HepG2 (cell line): ENCODE data around the gene MIF4GD. TPM values are rescaled to one million over a fixed set of nuclear protein-coding genes. Genes with fewer than 3 reads are reported as not detected.
A peak's percentile ranks its signal among the peaks of the same experiment; 100 is the strongest.

Experiments
- CAMTA2 ChIP-seq: sonication (generic); formaldehyde crosslinking; IDR thresholded peaks from 2 replicates; pipeline ENCODE4 v1.4.0; 2020; ENCODE audit warnings: mild to moderate bottlenecking, missing genetic modification reagents, borderline replicate concordance
- DMAP1 ChIP-seq: IDR thresholded peaks from 2 replicates; pipeline ENCODE4 v1.6.1; 2016
- KAT7 ChIP-seq: IDR thresholded peaks from 2 replicates; pipeline ENCODE4 v1.6.1; 2018; ENCODE audit warnings: borderline replicate concordance, missing compliant biosample characterization
- KDM1A ChIP-seq: IDR thresholded peaks from 2 replicates; pipeline ENCODE4 v1.6.1; 2016; ENCODE audit warnings: missing compliant biosample characterization
- KDM3A ChIP-seq: IDR thresholded peaks from 2 replicates; pipeline ENCODE4 v1.6.1; 2018; ENCODE audit warnings: low read depth, missing compliant biosample characterization
- MBNL3 ChIP-seq: fragments of 250-450 bp; sonication (Bioruptor Pico); conservative IDR thresholded peaks from 2 replicates; pipeline ENCODE4 v1.8.0; 2022; ENCODE audit warnings: mild to moderate bottlenecking, inconsistent platforms
- MTA1 ChIP-seq: sonication (generic); formaldehyde crosslinking; IDR thresholded peaks from 2 replicates; pipeline ENCODE4 v1.4.0; 2020; ENCODE audit warnings: missing genetic modification reagents, mild to moderate bottlenecking, borderline replicate concordance
- NFRKB ChIP-seq: fragments of 450-650 bp; IDR thresholded peaks from 2 replicates; pipeline ENCODE4 v1.6.1; 2017
- PAWR ChIP-seq: sonication (generic); formaldehyde crosslinking; IDR thresholded peaks from 2 replicates; pipeline ENCODE4 v1.4.0; 2020; ENCODE audit warnings: missing genetic modification reagents, mild to moderate bottlenecking, borderline replicate concordance
- PITX1 ChIP-seq: sonication (generic); formaldehyde crosslinking; IDR thresholded peaks from 2 replicates; pipeline ENCODE4 v1.5.1; 2020; ENCODE audit warnings: mild to moderate bottlenecking, missing genetic modification reagents
- POLR2G ChIP-seq: fragments of 200-400 bp; formaldehyde crosslinking; IDR thresholded peaks from 2 replicates; pipeline ENCODE4 v1.6.1; 2018; ENCODE audit warnings: mild to moderate bottlenecking, low read depth, low read length, moderate library complexity
- RCOR2 ChIP-seq: IDR thresholded peaks from 2 replicates; pipeline ENCODE4 v1.6.1; 2016; ENCODE audit warnings: missing biosample characterization, missing genetic modification reagents
- SMARCE1 ChIP-seq: fragments of 450-650 bp; IDR thresholded peaks from 2 replicates; pipeline ENCODE4 v1.6.1; 2017; ENCODE audit warnings: borderline replicate concordance
- SP1 ChIP-seq, 2 experiments: fragments of 450-650 bp in 1 of 2; sonication (generic) in 1 of 2; formaldehyde crosslinking in 1 of 2; IDR thresholded peaks; 2 replicates each; pipeline versions ENCODE4 v1.4.0 to v1.6.1; 2016 to 2020; ENCODE audit warnings: missing genetic modification reagents in 1 of 2
- SP5 ChIP-seq: IDR thresholded peaks from 2 replicates; pipeline ENCODE4 v1.6.1; 2016; ENCODE audit warnings: low read depth, borderline replicate concordance
- SRSF9 ChIP-seq: fragments of 200-400 bp; formaldehyde crosslinking; IDR thresholded peaks from 2 replicates; pipeline ENCODE4 v1.6.1; 2018; ENCODE audit warnings: borderline replicate concordance, mild to moderate bottlenecking, low read depth, low read length; ENCODE audit not compliant: insufficient read depth, poor library complexity, severe bottlenecking
- ZNF10 ChIP-seq: sonication (generic); formaldehyde crosslinking; IDR thresholded peaks from 2 replicates; pipeline ENCODE4 v1.4.0; 2020; ENCODE audit warnings: mild to moderate bottlenecking, low read depth, missing genetic modification reagents, borderline replicate concordance
- ZNF792 ChIP-seq: IDR thresholded peaks from 2 replicates; pipeline ENCODE4 v1.6.1; 2016
- polyA plus RNA-seq, 8 experiments: library from polyadenylated mRNA; depleted of rRNA in 3 of 8; stranded (reverse) in 7 of 8; unstranded in 1 of 8; fragments of >200 nt; fragmentation: Illumina TruSeq in 4 of 8; extraction: Trizol in 4 of 8; gene quantifications; 2 replicates each; pipeline versions ENCODE4 v1.2.1 to v1.2.3, GENCODE V29; 2011 to 2016; ENCODE audit warnings: low read depth in 4 of 8, missing spikeins in 1 of 8, mixed read lengths in 1 of 8; ENCODE audit not compliant: insufficient read depth in 1 of 8
- total RNA-seq, 5 experiments: library from RNA; depleted of rRNA; stranded (reverse); fragments of >200 nt; fragmentation: Illumina TruSeq; extraction: Trizol; gene quantifications; 2 replicates each; pipeline ENCODE4 v1.2.3, GENCODE V29; 2016; ENCODE audit warnings: low read depth in 1 of 5
- TF ChIP-seq, protein P1 (sequence below): sonication (generic); formaldehyde crosslinking; IDR thresholded peaks from 2 replicates; pipeline ENCODE4 v1.5.1; 2020; ENCODE audit warnings: mild to moderate bottlenecking, moderate library complexity, missing genetic modification reagents
- TF ChIP-seq, protein P2 (sequence below): sonication (generic); formaldehyde crosslinking; conservative IDR thresholded peaks from 2 replicates; pipeline ENCODE4 v1.5.0; 2020; ENCODE audit warnings: missing genetic modification reagents
- TF ChIP-seq, protein P3 (sequence below): sonication (generic); formaldehyde crosslinking; IDR thresholded peaks from 2 replicates; pipeline ENCODE4 v1.4.0; 2020; ENCODE audit warnings: mild to moderate bottlenecking, missing genetic modification reagents
- TF ChIP-seq, protein P4 (sequence below): sonication (generic); formaldehyde crosslinking; conservative IDR thresholded peaks from 2 replicates; pipeline ENCODE4 v1.4.0; 2020; ENCODE audit warnings: missing genetic modification reagents
- TF ChIP-seq, protein P5 (sequence below): sonication (generic); formaldehyde crosslinking; IDR thresholded peaks from 2 replicates; pipeline ENCODE4 v1.5.1; 2020; ENCODE audit warnings: missing genetic modification reagents, mild to moderate bottlenecking, borderline replicate concordance

Gene MIF4GD
- total and polyA plus RNA-seq, 2 of the 13 experiments (the other 11 are each of a cell fraction or from before 2014, with no cell fraction given) = 14.0 to 28.0 TPM

DNA sequence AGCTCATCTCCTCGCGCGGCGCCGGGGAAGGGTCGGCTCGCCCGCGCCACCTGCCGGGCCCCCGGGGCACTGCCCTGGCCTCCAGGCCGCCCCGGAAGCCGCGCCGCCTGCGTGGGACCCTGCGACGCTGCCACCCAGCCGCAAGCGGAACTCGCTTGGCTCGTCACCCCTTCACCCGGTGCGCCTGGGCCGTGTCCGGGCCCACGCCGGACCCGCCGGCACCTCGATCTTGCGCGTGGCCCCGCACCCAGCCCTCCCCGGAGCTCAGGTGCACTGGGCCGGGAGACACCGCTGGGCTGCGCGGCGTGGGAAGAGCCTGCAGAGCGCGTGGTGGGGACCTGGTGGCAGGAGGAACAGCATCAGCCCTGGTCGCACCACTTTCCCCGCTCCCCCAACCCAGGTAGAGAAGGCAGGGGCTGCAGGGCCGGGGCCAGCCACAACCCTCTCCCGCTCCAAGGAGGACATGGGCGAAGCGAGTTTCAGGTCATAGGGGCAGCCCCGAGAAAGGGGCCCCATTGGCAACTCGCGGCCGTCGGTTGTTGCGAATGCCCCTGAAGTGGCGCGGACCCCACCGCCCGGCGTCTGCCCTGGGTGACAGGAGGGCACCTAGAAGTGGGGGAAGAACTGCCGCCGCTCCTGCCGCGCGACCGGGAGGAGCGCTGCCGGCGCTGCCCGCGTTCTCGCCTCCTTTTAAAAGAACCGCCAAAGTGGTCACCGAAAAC lies 363 bp upstream of the MIF4GD start (continued):
- TF ChIP-seq, protein P1, sequence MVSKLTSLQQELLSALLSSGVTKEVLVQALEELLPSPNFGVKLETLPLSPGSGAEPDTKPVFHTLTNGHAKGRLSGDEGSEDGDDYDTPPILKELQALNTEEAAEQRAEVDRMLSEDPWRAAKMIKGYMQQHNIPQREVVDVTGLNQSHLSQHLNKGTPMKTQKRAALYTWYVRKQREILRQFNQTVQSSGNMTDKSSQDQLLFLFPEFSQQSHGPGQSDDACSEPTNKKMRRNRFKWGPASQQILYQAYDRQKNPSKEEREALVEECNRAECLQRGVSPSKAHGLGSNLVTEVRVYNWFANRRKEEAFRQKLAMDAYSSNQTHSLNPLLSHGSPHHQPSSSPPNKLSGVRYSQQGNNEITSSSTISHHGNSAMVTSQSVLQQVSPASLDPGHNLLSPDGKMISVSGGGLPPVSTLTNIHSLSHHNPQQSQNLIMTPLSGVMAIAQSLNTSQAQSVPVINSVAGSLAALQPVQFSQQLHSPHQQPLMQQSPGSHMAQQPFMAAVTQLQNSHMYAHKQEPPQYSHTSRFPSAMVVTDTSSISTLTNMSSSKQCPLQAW = no peak; the same call in 1 of the 2 replicates
- no peak for TF ChIP-seq KDM3A (CRISPR knock-in tag)
- peak; percentile 46; the same call in 1 of the 2 replicates for TF ChIP-seq PITX1 (CRISPR knock-in tag)
- TF ChIP-seq SP5 (CRISPR knock-in tag) = no peak
- TF ChIP-seq, protein P2, sequence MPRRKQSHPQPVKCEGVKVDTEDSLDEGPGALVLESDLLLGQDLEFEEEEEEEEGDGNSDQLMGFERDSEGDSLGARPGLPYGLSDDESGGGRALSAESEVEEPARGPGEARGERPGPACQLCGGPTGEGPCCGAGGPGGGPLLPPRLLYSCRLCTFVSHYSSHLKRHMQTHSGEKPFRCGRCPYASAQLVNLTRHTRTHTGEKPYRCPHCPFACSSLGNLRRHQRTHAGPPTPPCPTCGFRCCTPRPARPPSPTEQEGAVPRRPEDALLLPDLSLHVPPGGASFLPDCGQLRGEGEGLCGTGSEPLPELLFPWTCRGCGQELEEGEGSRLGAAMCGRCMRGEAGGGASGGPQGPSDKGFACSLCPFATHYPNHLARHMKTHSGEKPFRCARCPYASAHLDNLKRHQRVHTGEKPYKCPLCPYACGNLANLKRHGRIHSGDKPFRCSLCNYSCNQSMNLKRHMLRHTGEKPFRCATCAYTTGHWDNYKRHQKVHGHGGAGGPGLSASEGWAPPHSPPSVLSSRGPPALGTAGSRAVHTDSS (CRISPR knock-in tag) = peak; percentile 30; the same call in 1 of the 2 replicates
- TF ChIP-seq SRSF9 = no peak
- no peak for TF ChIP-seq PAWR
- no peak for TF ChIP-seq MBNL3 (CRISPR knock-in tag)
- TF ChIP-seq RCOR2 (CRISPR knock-in tag) = no peak
- no peak; the same call in 1 of the 2 replicates for TF ChIP-seq KAT7
- TF ChIP-seq POLR2G = peak; percentile 72
- TF ChIP-seq, protein P3, sequence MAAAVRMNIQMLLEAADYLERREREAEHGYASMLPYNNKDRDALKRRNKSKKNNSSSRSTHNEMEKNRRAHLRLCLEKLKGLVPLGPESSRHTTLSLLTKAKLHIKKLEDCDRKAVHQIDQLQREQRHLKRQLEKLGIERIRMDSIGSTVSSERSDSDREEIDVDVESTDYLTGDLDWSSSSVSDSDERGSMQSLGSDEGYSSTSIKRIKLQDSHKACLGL (CRISPR knock-in tag) = peak; percentile 88
- TF ChIP-seq SP1 (IDR thresholded peaks at IDR 0.05) = no peak
- TF ChIP-seq SP1 (CRISPR knock-in tag; IDR thresholded peaks at IDR 0.05) = no peak; the same call in 1 of the 2 replicates
- peak; percentile 66; the same call in 1 of the 2 replicates for TF ChIP-seq MTA1 (CRISPR knock-in tag)
- TF ChIP-seq, protein P4, sequence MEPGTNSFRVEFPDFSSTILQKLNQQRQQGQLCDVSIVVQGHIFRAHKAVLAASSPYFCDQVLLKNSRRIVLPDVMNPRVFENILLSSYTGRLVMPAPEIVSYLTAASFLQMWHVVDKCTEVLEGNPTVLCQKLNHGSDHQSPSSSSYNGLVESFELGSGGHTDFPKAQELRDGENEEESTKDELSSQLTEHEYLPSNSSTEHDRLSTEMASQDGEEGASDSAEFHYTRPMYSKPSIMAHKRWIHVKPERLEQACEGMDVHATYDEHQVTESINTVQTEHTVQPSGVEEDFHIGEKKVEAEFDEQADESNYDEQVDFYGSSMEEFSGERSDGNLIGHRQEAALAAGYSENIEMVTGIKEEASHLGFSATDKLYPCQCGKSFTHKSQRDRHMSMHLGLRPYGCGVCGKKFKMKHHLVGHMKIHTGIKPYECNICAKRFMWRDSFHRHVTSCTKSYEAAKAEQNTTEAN = peak; percentile 78
- no peak for TF ChIP-seq ZNF792 (CRISPR knock-in tag)
- peak; percentile 95 for TF ChIP-seq CAMTA2 (CRISPR knock-in tag)
- no peak for TF ChIP-seq NFRKB
- TF ChIP-seq SMARCE1 = no peak
- no peak for TF ChIP-seq ZNF10 (CRISPR knock-in tag)
- no peak for TF ChIP-seq KDM1A (CRISPR knock-in tag)
- TF ChIP-seq DMAP1 = peak; percentile 50; the same call in 1 of the 2 replicates
- TF ChIP-seq, protein P5, sequence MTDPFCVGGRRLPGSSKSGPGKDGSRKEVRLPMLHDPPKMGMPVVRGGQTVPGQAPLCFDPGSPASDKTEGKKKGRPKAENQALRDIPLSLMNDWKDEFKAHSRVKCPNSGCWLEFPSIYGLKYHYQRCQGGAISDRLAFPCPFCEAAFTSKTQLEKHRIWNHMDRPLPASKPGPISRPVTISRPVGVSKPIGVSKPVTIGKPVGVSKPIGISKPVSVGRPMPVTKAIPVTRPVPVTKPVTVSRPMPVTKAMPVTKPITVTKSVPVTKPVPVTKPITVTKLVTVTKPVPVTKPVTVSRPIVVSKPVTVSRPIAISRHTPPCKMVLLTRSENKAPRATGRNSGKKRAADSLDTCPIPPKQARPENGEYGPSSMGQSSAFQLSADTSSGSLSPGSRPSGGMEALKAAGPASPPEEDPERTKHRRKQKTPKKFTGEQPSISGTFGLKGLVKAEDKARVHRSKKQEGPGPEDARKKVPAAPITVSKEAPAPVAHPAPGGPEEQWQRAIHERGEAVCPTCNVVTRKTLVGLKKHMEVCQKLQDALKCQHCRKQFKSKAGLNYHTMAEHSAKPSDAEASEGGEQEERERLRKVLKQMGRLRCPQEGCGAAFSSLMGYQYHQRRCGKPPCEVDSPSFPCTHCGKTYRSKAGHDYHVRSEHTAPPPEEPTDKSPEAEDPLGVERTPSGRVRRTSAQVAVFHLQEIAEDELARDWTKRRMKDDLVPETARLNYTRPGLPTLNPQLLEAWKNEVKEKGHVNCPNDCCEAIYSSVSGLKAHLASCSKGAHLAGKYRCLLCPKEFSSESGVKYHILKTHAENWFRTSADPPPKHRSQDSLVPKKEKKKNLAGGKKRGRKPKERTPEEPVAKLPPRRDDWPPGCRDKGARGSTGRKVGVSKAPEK = peak; percentile 42; the same call in 1 of the 2 replicates
